PC-3 (cell line): ENCODE data around the gene HOGA1. TPM values are rescaled to one million over a fixed set of nuclear protein-coding genes. Genes with fewer than 3 reads are reported as not detected.

Experiments
- ATAC-seq: fragments of 200-7000 bp; cut with Tn5 transposase; 2 replicates; pipeline ENCODE4 v1.9.1; 2020; ENCODE audit warnings: mild to moderate bottlenecking, moderate library complexity
- BruUV-seq: library from RNA; stranded (reverse); fragments of 400-500 nt; replicated peaks from 2 replicates; lab custom pipeline; 2021; lab: Mats Ljungman, UMichigan
- CTCF ChIA-PET: fragments of 300-600 bp; sonication (Branson Sonifier 250); formaldehyde crosslinking; loops from one replicate; lab custom pipeline; 2022; ENCODE audit warnings: antibody characterized with exemption; lab: Charles Lee
- POLR2A ChIA-PET: fragments of 300-600 bp; sonication (Branson Sonifier 250); formaldehyde crosslinking; loops from one replicate; lab custom pipeline; 2022; ENCODE audit warnings: antibody characterized with exemption; ENCODE audit not compliant: unreplicated experiment; lab: Charles Lee
- DNase-seq: peaks from one replicate; pipeline ENCODE4 v3.0.0-alpha.2; 2015
- H2AFZ ChIP-seq: fragments of 300-600 bp; sonication (generic); 2 replicates; pipeline ENCODE4 v1.6.0; 2016; ENCODE audit warnings: antibody characterized with exemption, low read length
- H3F3A ChIP-seq: fragments of 300-600 bp; sonication (generic); one replicate; pipeline ENCODE4 v1.6.0; 2017; ENCODE audit warnings: antibody characterized with exemption, low read length, control low read depth, mild to moderate bottlenecking; ENCODE audit not compliant: unreplicated experiment
- H3K27ac ChIP-seq: fragments of 300-600 bp; sonication (generic); 2 replicates; pipeline ENCODE4 v1.5.1; 2016; ENCODE audit warnings: mild to moderate bottlenecking, low read length
- H3K27me3 ChIP-seq: fragments of 300-600 bp; sonication (generic); 2 replicates; pipeline ENCODE4 v1.6.1; 2016; ENCODE audit warnings: low read length, mixed read lengths
- H3K36me3 ChIP-seq: fragments of 300-600 bp; sonication (generic); 2 replicates; pipeline ENCODE4 v1.6.1; 2016; ENCODE audit warnings: low read depth, mixed run types, low read length, mixed read lengths
- H3K4me1 ChIP-seq: fragments of 300-600 bp; sonication (generic); 2 replicates; pipeline ENCODE4 v1.5.1; 2016; ENCODE audit warnings: low read length; ENCODE audit not compliant: insufficient read depth
- H3K4me2 ChIP-seq: fragments of 300-600 bp; sonication (generic); 2 replicates; pipeline ENCODE4 v1.6.0; 2016; ENCODE audit warnings: low read length
- H3K4me3 ChIP-seq: fragments of 300-600 bp; sonication (generic); 2 replicates; pipeline ENCODE4 v1.5.1; 2016; ENCODE audit warnings: mild to moderate bottlenecking, low read length, mixed read lengths
- H3K79me2 ChIP-seq: fragments of 300-600 bp; sonication (generic); 2 replicates; pipeline ENCODE4 v1.6.1; 2017; ENCODE audit warnings: low read length, mixed read lengths
- H3K9ac ChIP-seq: fragments of 300-600 bp; sonication (generic); 2 replicates; pipeline ENCODE4 v1.6.0; 2016; ENCODE audit warnings: mild to moderate bottlenecking, low read length
- H3K9me2 ChIP-seq: fragments of 300-600 bp; sonication (generic); replicated peaks from 2 replicates; pipeline ENCODE4 v1.6.1; 2016; ENCODE audit warnings: mixed run types, low read length, mixed read lengths
- H3K9me3 ChIP-seq: fragments of 300-600 bp; sonication (generic); 2 replicates; pipeline ENCODE4 v1.6.1; 2016; ENCODE audit warnings: low read length, mixed read lengths
- H4K20me1 ChIP-seq: fragments of 300-600 bp; sonication (generic); 2 replicates; pipeline ENCODE4 v1.6.1; 2016; ENCODE audit warnings: low read length, mixed read lengths
- EZH2 ChIP-seq: fragments of 300-600 bp; sonication (generic); IDR thresholded peaks from one replicate; pipeline ENCODE4 v1.6.1; 2017; ENCODE audit warnings: antibody characterized with exemption, mild to moderate bottlenecking, low read length; ENCODE audit not compliant: unreplicated experiment
- EZH2phosphoT487 ChIP-seq: fragments of 300-600 bp; sonication (generic); IDR thresholded peaks from 2 replicates; pipeline ENCODE4 v1.6.1; 2018; ENCODE audit warnings: mild to moderate bottlenecking, antibody characterized with exemption, low read length, borderline replicate concordance
- intact Hi-C: fragments of 100-400 bp; cut with micrococcal nuclease; formaldehyde crosslinking; loops from 2 replicates; pipeline ENCODE4 v1.9.0; 2023
- total RNA-seq: library from RNA; depleted of rRNA; stranded (reverse); fragments of >200 nt; gene quantifications from 2 replicates; pipeline ENCODE4 v1.2.3, GENCODE V29; 2014
- TF ChIP-seq, protein P1 (sequence below): fragments of 300-600 bp; sonication (generic); conservative IDR thresholded peaks from 2 replicates; pipeline ENCODE4 v1.5.1; 2017; ENCODE audit warnings: antibody characterized with exemption, low read depth, mild to moderate bottlenecking, low read length

Gene HOGA1
- total RNA-seq, 1 experiment from 2014 or later = 0.15 TPM

GRCh38 chr10:97573672-97574071 is 10.5 kb upstream of the HOGA1 start:
- POLR2A ChIA-PET = no interaction called here
- H3K4me1 ChIP-seq = peaks cover 41% of the 10 kb centered on the region

GRCh38 chr10:97574374-97575126 is 9.6 kb upstream of the HOGA1 start:
- TF ChIP-seq, protein P1, sequence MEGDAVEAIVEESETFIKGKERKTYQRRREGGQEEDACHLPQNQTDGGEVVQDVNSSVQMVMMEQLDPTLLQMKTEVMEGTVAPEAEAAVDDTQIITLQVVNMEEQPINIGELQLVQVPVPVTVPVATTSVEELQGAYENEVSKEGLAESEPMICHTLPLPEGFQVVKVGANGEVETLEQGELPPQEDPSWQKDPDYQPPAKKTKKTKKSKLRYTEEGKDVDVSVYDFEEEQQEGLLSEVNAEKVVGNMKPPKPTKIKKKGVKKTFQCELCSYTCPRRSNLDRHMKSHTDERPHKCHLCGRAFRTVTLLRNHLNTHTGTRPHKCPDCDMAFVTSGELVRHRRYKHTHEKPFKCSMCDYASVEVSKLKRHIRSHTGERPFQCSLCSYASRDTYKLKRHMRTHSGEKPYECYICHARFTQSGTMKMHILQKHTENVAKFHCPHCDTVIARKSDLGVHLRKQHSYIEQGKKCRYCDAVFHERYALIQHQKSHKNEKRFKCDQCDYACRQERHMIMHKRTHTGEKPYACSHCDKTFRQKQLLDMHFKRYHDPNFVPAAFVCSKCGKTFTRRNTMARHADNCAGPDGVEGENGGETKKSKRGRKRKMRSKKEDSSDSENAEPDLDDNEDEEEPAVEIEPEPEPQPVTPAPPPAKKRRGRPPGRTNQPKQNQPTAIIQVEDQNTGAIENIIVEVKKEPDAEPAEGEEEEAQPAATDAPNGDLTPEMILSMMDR = no peak
- TF ChIP-seq EZH2 = no peak
- no peak for TF ChIP-seq EZH2phosphoT487
- Histone ChIP-seq H3K27ac (peak overlapping the region; percentile 46), H3K36me3 (no peaks in the 10 kb centered on the region), H3K4me1 (peaks cover 41% of the 10 kb centered on the region), H3F3A (peaks cover 4% of the 10 kb centered on the region), H3K79me2 (no peaks in the 10 kb centered on the region), H3K9ac (no peak overlapping the region), H3K4me2 (peak overlapping the region; percentile 47; the same call in 1 of the 2 replicates), H3K27me3 (no peaks in the 10 kb centered on the region), H4K20me1 (no peaks in the 10 kb centered on the region), H3K9me3 (no peaks in the 10 kb centered on the region), H3K9me2 (no peaks in the 10 kb centered on the region), H2AFZ (no peak overlapping the region), H3K4me3 (no peak overlapping the region)
- ChIA-PET CTCF (no interaction called here), POLR2A (interaction anchor here (0.6 kb wide), 2 partner anchors 66 to 115 kb away, joined by 4 to 12 read pairs; partner anchors contain the start of gene PI4K2A)
- BruUV-seq = no TSS peak
- DNase-seq = peak; percentile 95
- ATAC-seq = peak; percentile 80
- intact Hi-C loops = loop anchor here (1.0 kb wide), 1 partner anchor 38 kb away; no protein-coding TSS in a partner anchor

More at GRCh38 chr10:97573672-97574071, 10.5 kb upstream of the HOGA1 start:
- CTCF ChIA-PET = no interaction called here
- Histone ChIP-seq H3K9ac (no peak overlapping the region), H3K4me3 (no peak overlapping the region), H4K20me1 (no peaks in the 10 kb centered on the region), H3K79me2 (no peaks in the 10 kb centered on the region), H3K9me3 (no peaks in the 10 kb centered on the region), H2AFZ (no peak overlapping the region), H3K9me2 (no peaks in the 10 kb centered on the region), H3K4me2 (no peak overlapping the region), H3F3A (peaks cover 4% of the 10 kb centered on the region), H3K27ac (no peak overlapping the region), H3K27me3 (no peaks in the 10 kb centered on the region), H3K36me3 (no peaks in the 10 kb centered on the region)
- TF ChIP-seq EZH2 (no peak), EZH2phosphoT487 (no peak)
- TF ChIP-seq, protein P1 = no peak
- intact Hi-C loops = loop anchor here (1.0 kb wide), 1 partner anchor 39 kb away; no protein-coding TSS in a partner anchor
- no TSS peak for BruUV-seq
- no peak for ATAC-seq
- DNase-seq = no peak
